Spleen (tissue), 11 donors: ENCODE results near the gene KCNH5. TPM values are rescaled to one million over a fixed set of nuclear protein-coding genes. Genes with fewer than 3 reads are reported as not detected.

ENCODE experiments used
- DNase-seq: peaks from one replicate; pipeline ENCODE4 v3.0.0-alpha.2; 2020
- H3K27ac ChIP-seq, 8 donors: fragments of 200-600 bp; sonication (generic) in 7 of 8; 1 replicate in 4 of 8; 2 replicates in 4 of 8; pipeline versions ENCODE4 v1.5.0 to v1.8.0; 2016 to 2021; ENCODE audit warnings: inconsistent platforms in 4 of 8, mild to moderate bottlenecking in 4 of 8, moderate library complexity in 1 of 8
- H3K27me3 ChIP-seq, 7 donors: fragments of 200-600 bp; sonication (generic) in 6 of 7; replicated peaks in 1 of 7; 1 replicate in 4 of 7; 2 replicates in 3 of 7; pipeline versions ENCODE4 v1.5.0 to v1.8.0; 2016 to 2021; ENCODE audit warnings: inconsistent platforms in 3 of 7, mild to moderate bottlenecking in 1 of 7
- H3K36me3 ChIP-seq, 6 donors: fragments of 200-600 bp; sonication (generic) in 5 of 6; 1 replicate in 4 of 6; 2 replicates in 2 of 6; pipeline versions ENCODE4 v1.5.0 to v1.8.0; 2016 to 2021; ENCODE audit warnings: inconsistent platforms in 2 of 6
- H3K4me1 ChIP-seq, 6 donors: fragments of 200-600 bp; sonication (generic) in 5 of 6; 1 replicate in 3 of 6; 2 replicates in 3 of 6; pipeline versions ENCODE4 v1.5.0 to v1.8.0; 2016 to 2021; ENCODE audit warnings: inconsistent platforms in 3 of 6
- H3K4me3 ChIP-seq, 8 donors: fragments of 200-600 bp; sonication (generic) in 7 of 8; 1 replicate in 4 of 8; 2 replicates in 4 of 8; pipeline versions ENCODE4 v1.5.0 to v1.8.0; 2016 to 2021; ENCODE audit warnings: inconsistent platforms in 4 of 8, mild to moderate bottlenecking in 4 of 8, moderate library complexity in 2 of 8
- H3K9me3 ChIP-seq, 8 donors: fragments of 200-600 bp; sonication (generic) in 7 of 8; 1 replicate in 4 of 8; 2 replicates in 4 of 8; pipeline versions ENCODE4 v1.5.0 to v1.8.0; 2016 to 2021; ENCODE audit warnings: inconsistent platforms in 4 of 8
- CTCF ChIP-seq, 11 experiments: fragments of 200-600 bp in 7 of 11; fragments of 450-650 bp in 4 of 11; sonication (generic) in 4 of 11; IDR thresholded peaks in 8 of 11; conservative IDR thresholded peaks in 3 of 11; 1 replicate in 7 of 11; 2 replicates in 4 of 11; pipeline versions ENCODE4 v1.4.0 to v1.8.0; 2016 to 2021; ENCODE audit warnings: antibody characterized with exemption in 11 of 11, inconsistent platforms in 4 of 11, mild to moderate bottlenecking in 1 of 11
- POLR2A ChIP-seq, 3 donors: fragments of 450-650 bp; IDR thresholded peaks; one replicate each; pipeline ENCODE4 v1.5.1; 2017; ENCODE audit warnings: antibody characterized with exemption in 3 of 3, mild to moderate bottlenecking in 1 of 3
- POLR2AphosphoS5 ChIP-seq, 3 donors: sonication (generic); formaldehyde crosslinking; IDR thresholded peaks; one replicate each; pipeline ENCODE4 v1.5.1; 2017; ENCODE audit warnings: antibody characterized with exemption in 3 of 3
- WGBS, 5 donors: extraction: QIAGEN DNeasy Blood & Tissue Kit in 3 of 5; methylation state at CpG; one replicate each; pipeline versions ENCODE4 v1.1.5 to v1.1.7; 2013 to 2018; 5-methylcytosine and 5-hydroxymethylcytosine counted together
- intact Hi-C: fragments of 100-400 bp; cut with DNase I; formaldehyde crosslinking; loops from one replicate; pipeline ENCODE4 v1.15.0; 2023; ENCODE audit warnings: low total_unique reads
- polyA plus RNA-seq, 3 donors: library from polyadenylated mRNA; stranded (reverse); fragments of 200-250 nt; gene quantifications; one replicate each; pipeline ENCODE4 v1.2.1, GENCODE V29; 2013
- total RNA-seq, 7 donors: library from RNA; depleted of rRNA in 3 of 7; stranded (reverse); fragments of >200 nt in 3 of 7; fragmentation: NEBNext Ultra II Directional in 4 of 7; extraction: Animal tissue kit (Norgen Biotek cat#: 25700) in 4 of 7; gene quantifications; one replicate each; pipeline versions ENCODE4 v1.1.0 to v1.2.1, GENCODE V29; 2016 to 2021
- donor health status: healthy with polysubstance abuse.
- donor health status: DM: no; HTN: no; CAD: no; lungs with moderate emphysema.
- donor health status: DM: no; HTN: no; CAD: no.
- donor health status: Bipolar disorder and iron deficiency.
- donor health status: healthy.
- donor health status: DM: no; HTN: no; CAD: no.
- donor health status: DM: yes; HTN: yes; CAD: no.

KCNH5 gene
- total and polyA plus RNA-seq, 10 donors: 0.02 to 0.03 (median 0.03) TPM; not detected in 6

- intact Hi-C loops: no loop called here
- H3K36me3 ChIP-seq: no peaks in the 10 kb centered on the region
- DNase-seq: no peak
- H3K4me3 ChIP-seq: no peak overlapping the region
- TF ChIP-seq POLR2A (IDR thresholded peaks at IDR 0.05) (no peak), CTCF (IDR thresholded peaks at IDR 0.05 in 8 of 11, conservative IDR thresholded peaks at IDR 0.05 in 3 of 11) (no peak), POLR2AphosphoS5 (IDR thresholded peaks at IDR 0.05) (no peak)
- no peak overlapping the region for H3K27ac ChIP-seq
- no peaks in the 10 kb centered on the region for H3K4me1 ChIP-seq
- H3K27me3 ChIP-seq: no peaks in the 10 kb centered on the region
- H3K9me3 ChIP-seq: peaks cover 0 to 3% (median 0%) of the 10 kb centered on the region in 8 donors
- 71 to 76% (median 73%) methylated on average over 2 of the region's 2 CpGs for WGBS, 5 donors
These were observed 322.9 kb downstream of the KCNH5 start for GRCh38 chr14:62722406-62722805.

GRCh38 chr14:62718629-62719028, 326.6 kb downstream of the KCNH5 start:
- 92 to 100% (median 97%) methylated on average over 1 of the region's 1 CpG for WGBS, 5 donors
- Histone ChIP-seq H3K36me3 (no peaks in the 10 kb centered on the region), H3K27me3 (no peaks in the 10 kb centered on the region), H3K9me3 (peaks cover 0 to 3% (median 0%) of the 10 kb centered on the region in 8 donors), H3K4me3 (no peak overlapping the region), H3K4me1 (no peaks in the 10 kb centered on the region), H3K27ac (no peak overlapping the region)
- intact Hi-C loops: no loop called here
- TF ChIP-seq CTCF (IDR thresholded peaks at IDR 0.05 in 8 of 11, conservative IDR thresholded peaks at IDR 0.05 in 3 of 11): no peak
- TF ChIP-seq POLR2A (IDR thresholded peaks at IDR 0.05): no peak
- no peak for TF ChIP-seq POLR2AphosphoS5 (IDR thresholded peaks at IDR 0.05)
- no peak for DNase-seq

GRCh38 chr14:62711351-62712023, 333.8 kb downstream of the KCNH5 start:
- WGBS, 5 donors: 35 to 44% (median 37%) methylated on average over 7 of the region's 7 CpGs
- intact Hi-C loops: no loop called here

More at GRCh38 chr14:62711351-62712023, 333.8 kb downstream of the KCNH5 start:
- no peak overlapping the region for H3K27ac ChIP-seq
- no peaks in the 10 kb centered on the region for H3K27me3 ChIP-seq
- no peak overlapping the region for H3K4me3 ChIP-seq
- H3K4me1 ChIP-seq: no peaks in the 10 kb centered on the region
- peaks cover 0 to 4% (median 0%) of the 10 kb centered on the region in 8 donors for H3K9me3 ChIP-seq
- no peaks in the 10 kb centered on the region for H3K36me3 ChIP-seq
- no peak for DNase-seq
- TF ChIP-seq CTCF (IDR thresholded peaks at IDR 0.05 in 8 of 11, conservative IDR thresholded peaks at IDR 0.05 in 3 of 11) (no peak), POLR2AphosphoS5 (IDR thresholded peaks at IDR 0.05) (no peak), POLR2A (IDR thresholded peaks at IDR 0.05) (no peak)
